ENCODE measurements around the gene MCCD1. TPM values are rescaled to one million over a fixed set of nuclear protein-coding genes. Genes with fewer than 3 reads are reported as not detected.
A peak's percentile ranks its signal among the peaks of the same experiment; 100 is the strongest.

The MCCD1 gene
- total and polyA plus RNA-seq, 2 of the 13 experiments (the other 11 are each of a cell fraction or from before 2014, with no cell fraction given), result 0.15 TPM; not detected in 1

DNA sequence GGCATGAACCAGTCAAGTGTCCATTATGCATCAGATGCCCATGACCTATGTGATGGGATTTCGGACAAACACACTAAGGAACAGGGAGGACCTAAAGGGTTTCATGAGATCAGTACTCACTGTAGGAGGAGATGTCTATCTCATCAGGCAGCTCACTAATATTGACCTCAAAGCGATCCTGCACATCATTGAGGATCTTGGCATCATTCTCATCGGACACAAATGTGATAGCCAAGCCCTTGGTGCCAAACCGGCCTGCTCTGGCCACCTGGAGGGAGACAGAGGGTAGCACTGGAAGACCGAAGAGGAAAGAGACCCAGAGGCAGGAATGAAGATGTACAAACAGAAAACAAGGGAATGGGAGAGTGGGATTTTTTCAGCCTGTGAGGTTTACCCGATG lies 1.9 kb downstream of the MCCD1 start:
- Histone ChIP-seq H3K9ac (ENCODE audit: insufficient read depth, low read depth, low read length) (no peak overlapping the region), H3K27ac (ENCODE audit: extremely low read length, insufficient read depth, low read length) (no peak overlapping the region), H3K4me3 (replicated peaks in 1 of 3; ENCODE audit: insufficient read depth in 1 of 3, low read depth in 2 of 3, low read length in 3 of 3) (no peak overlapping the region), H3K4me2 (ENCODE audit: low read depth, low read length) (no peak overlapping the region), H3K79me2 (ENCODE audit: insufficient read depth, low read length) (peaks cover 5% of the 10 kb centered on the region), H3K27me3 (ENCODE audit: control insufficient read depth in 1 of 2, insufficient read depth in 2 of 2, low read length in 2 of 2) (no peaks in the 10 kb centered on the region), H4K20me1 (ENCODE audit: insufficient read depth, low read length) (peaks cover 42% of the 10 kb centered on the region), H2AFZ (ENCODE audit: low read length) (no peak overlapping the region), H3K9me3 (ENCODE audit: low read length) (no peaks in the 10 kb centered on the region), H3K4me1 (ENCODE audit: insufficient read depth, low read length) (peaks cover 80% of the 10 kb centered on the region), H3K36me3 (replicated peaks in 1 of 2; ENCODE audit: control insufficient read depth in 1 of 2, insufficient read depth in 2 of 2, low read length in 2 of 2) (peaks cover 33 to 59% of the 10 kb centered on the region in 2 experiments)
- 97% methylated on average over 5 of the region's 6 CpGs for WGBS (ENCODE audit: low lambda C conversion rate)
- TF ChIP-seq SSRP1 (CRISPR knock-in tag; IDR thresholded peaks at IDR 0.05) (0 out of 2 replicates have a peak, but pooled peaks have one; percentile 33), IKZF1 (IDR thresholded peaks at IDR 0.05) (no peak), POLR2AphosphoS5 (IDR thresholded peaks at IDR 0.05; ENCODE audit: low read depth, low read length) (peak; percentile 38; the same call in 1 of the 2 replicates), MBNL3 (CRISPR knock-in tag; conservative IDR thresholded peaks at IDR 0.05) (no peak), ZNF343 (CRISPR knock-in tag; IDR thresholded peaks at IDR 0.05) (no peak), POLR2A (IDR thresholded peaks at IDR 0.05; ENCODE audit: insufficient read depth in 1 of 2, low read depth in 2 of 2, low read length in 2 of 2) (peak in 1 of 2 experiments; percentile 10; a peak in 1 of 4 replicates), POLR2AphosphoS2 (IDR thresholded peaks at IDR 0.05; ENCODE audit: low read depth, low read length) (0 out of 2 replicates have a peak, but pooled peaks have one; percentile 51), ZNF337 (CRISPR knock-in tag; IDR thresholded peaks at IDR 0.05; ENCODE audit: borderline replicate concordance, low read depth) (no peak), KLF16 (CRISPR knock-in tag; IDR thresholded peaks at IDR 0.05) (no peak)
- TF ChIP-seq, protein P1, sequence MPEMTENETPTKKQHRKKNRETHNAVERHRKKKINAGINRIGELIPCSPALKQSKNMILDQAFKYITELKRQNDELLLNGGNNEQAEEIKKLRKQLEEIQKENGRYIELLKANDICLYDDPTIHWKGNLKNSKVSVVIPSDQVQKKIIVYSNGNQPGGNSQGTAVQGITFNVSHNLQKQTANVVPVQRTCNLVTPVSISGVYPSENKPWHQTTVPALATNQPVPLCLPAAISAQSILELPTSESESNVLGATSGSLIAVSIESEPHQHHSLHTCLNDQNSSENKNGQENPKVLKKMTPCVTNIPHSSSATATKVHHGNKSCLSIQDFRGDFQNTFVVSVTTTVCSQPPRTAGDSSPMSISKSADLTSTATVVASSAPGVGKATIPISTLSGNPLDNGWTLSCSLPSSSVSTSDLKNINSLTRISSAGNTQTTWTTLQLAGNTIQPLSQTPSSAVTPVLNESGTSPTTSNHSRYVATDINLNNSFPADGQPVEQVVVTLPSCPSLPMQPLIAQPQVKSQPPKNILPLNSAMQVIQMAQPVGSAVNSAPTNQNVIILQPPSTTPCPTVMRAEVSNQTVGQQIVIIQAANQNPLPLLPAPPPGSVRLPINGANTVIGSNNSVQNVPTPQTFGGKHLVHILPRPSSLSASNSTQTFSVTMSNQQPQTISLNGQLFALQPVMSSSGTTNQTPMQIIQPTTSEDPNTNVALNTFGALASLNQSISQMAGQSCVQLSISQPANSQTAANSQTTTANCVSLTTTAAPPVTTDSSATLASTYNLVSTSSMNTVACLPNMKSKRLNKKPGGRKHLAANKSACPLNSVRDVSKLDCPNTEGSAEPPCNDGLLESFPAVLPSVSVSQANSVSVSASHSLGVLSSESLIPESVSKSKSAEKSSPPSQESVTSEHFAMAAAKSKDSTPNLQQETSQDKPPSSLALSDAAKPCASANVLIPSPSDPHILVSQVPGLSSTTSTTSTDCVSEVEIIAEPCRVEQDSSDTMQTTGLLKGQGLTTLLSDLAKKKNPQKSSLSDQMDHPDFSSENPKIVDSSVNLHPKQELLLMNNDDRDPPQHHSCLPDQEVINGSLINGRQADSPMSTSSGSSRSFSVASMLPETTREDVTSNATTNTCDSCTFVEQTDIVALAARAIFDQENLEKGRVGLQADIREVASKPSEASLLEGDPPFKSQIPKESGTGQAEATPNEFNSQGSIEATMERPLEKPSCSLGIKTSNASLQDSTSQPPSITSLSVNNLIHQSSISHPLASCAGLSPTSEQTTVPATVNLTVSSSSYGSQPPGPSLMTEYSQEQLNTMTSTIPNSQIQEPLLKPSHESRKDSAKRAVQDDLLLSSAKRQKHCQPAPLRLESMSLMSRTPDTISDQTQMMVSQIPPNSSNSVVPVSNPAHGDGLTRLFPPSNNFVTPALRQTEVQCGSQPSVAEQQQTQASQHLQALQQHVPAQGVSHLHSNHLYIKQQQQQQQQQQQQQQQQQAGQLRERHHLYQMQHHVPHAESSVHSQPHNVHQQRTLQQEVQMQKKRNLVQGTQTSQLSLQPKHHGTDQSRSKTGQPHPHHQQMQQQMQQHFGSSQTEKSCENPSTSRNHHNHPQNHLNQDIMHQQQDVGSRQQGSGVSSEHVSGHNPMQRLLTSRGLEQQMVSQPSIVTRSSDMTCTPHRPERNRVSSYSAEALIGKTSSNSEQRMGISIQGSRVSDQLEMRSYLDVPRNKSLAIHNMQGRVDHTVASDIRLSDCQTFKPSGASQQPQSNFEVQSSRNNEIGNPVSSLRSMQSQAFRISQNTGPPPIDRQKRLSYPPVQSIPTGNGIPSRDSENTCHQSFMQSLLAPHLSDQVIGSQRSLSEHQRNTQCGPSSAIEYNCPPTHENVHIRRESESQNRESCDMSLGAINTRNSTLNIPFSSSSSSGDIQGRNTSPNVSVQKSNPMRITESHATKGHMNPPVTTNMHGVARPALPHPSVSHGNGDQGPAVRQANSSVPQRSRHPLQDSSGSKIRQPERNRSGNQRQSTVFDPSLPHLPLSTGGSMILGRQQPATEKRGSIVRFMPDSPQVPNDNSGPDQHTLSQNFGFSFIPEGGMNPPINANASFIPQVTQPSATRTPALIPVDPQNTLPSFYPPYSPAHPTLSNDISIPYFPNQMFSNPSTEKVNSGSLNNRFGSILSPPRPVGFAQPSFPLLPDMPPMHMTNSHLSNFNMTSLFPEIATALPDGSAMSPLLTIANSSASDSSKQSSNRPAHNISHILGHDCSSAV (CRISPR knock-in tag; IDR thresholded peaks at IDR 0.05; ENCODE audit: borderline replicate concordance), result no peak
- TF ChIP-seq, protein P2, sequence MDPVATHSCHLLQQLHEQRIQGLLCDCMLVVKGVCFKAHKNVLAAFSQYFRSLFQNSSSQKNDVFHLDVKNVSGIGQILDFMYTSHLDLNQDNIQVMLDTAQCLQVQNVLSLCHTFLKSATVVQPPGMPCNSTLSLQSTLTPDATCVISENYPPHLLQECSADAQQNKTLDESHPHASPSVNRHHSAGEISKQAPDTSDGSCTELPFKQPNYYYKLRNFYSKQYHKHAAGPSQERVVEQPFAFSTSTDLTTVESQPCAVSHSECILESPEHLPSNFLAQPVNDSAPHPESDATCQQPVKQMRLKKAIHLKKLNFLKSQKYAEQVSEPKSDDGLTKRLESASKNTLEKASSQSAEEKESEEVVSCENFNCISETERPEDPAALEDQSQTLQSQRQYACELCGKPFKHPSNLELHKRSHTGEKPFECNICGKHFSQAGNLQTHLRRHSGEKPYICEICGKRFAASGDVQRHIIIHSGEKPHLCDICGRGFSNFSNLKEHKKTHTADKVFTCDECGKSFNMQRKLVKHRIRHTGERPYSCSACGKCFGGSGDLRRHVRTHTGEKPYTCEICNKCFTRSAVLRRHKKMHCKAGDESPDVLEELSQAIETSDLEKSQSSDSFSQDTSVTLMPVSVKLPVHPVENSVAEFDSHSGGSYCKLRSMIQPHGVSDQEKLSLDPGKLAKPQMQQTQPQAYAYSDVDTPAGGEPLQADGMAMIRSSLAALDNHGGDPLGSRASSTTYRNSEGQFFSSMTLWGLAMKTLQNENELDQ (CRISPR knock-in tag; IDR thresholded peaks at IDR 0.05; ENCODE audit: borderline replicate concordance), result no peak
- ChIA-PET CTCF (ENCODE audit: low intra/inter-chr PET ratio, low total read pairs) (no interaction called here), POLR2A (interaction anchor here (8.3 kb wide), 1 partner anchor 11 kb away, joined by 123 read pairs; the partner anchor contains the start of gene DDX39B)
- no TSS peak for BruUV-seq (replicated peaks)
- FAIRE-seq (no peak), ATAC-seq (no peak), DNase-seq (ENCODE audit: low spot score) (no peak)
- in situ Hi-C loops (cut with HindIII; ENCODE audit: extremely low pct_ligation_motif_present, low pct_unique_long_range_greater_than_20kb) (no loop called here), intact Hi-C loops (cut with micrococcal nuclease; ENCODE audit: unreplicated experiment) (no loop called here)

All from HepG2 (cell line).